Osteocyte (in vitro differentiated cells): ENCODE results near the gene STRA6. TPM values are rescaled to one million over a fixed set of nuclear protein-coding genes. Genes with fewer than 3 reads are reported as not detected.

Experiments used
- DNase-seq: peaks from one replicate; pipeline ENCODE4 v3.0.0; 2021; ENCODE audit warnings: mixed read lengths; ENCODE audit not compliant: unreplicated experiment; ENCODE audit errors: extremely low spot score
- H3K27ac Mint-ChIP-seq: one replicate; pipeline ENCODE4 v1.8.0; 2021; ENCODE audit warnings: mild to moderate bottlenecking, mixed read lengths; ENCODE audit not compliant: unreplicated experiment
- H3K27me3 Mint-ChIP-seq: one replicate; pipeline ENCODE4 v1.8.0; 2021; ENCODE audit warnings: mixed read lengths; ENCODE audit not compliant: unreplicated experiment
- H3K36me3 Mint-ChIP-seq: one replicate; pipeline ENCODE4 v1.8.0; 2021; ENCODE audit warnings: mixed read lengths; ENCODE audit not compliant: unreplicated experiment
- H3K4me1 Mint-ChIP-seq: one replicate; pipeline ENCODE4 v1.8.0; 2021; ENCODE audit warnings: mixed read lengths; ENCODE audit not compliant: unreplicated experiment
- H3K4me3 Mint-ChIP-seq: one replicate; pipeline ENCODE4 v1.8.0; 2021; ENCODE audit warnings: mild to moderate bottlenecking, moderate library complexity, mixed read lengths; ENCODE audit not compliant: unreplicated experiment
- H3K9me3 Mint-ChIP-seq: one replicate; pipeline ENCODE4 v1.8.0; 2021; ENCODE audit warnings: mixed read lengths; ENCODE audit not compliant: unreplicated experiment
- CTCF ChIP-seq: fragments of 200-600 bp; sonication (generic); IDR thresholded peaks from 2 replicates; pipeline ENCODE4 v1.5.0; 2021; ENCODE audit warnings: antibody characterized with exemption, mild to moderate bottlenecking, moderate library complexity
- total RNA-seq: library from RNA; stranded (reverse); gene quantifications from 2 replicates; pipeline ENCODE4 v1.2.1, GENCODE V29; 2021

STRA6 gene
- total RNA-seq, 1 donor from 2014 or later, result 25.8 TPM

- peak within 1 kb of the TSS; percentile 73 for H3K4me3 Mint-ChIP-seq
- H3K36me3 Mint-ChIP-seq, result peaks cover 7% of the 10 kb centered on the region
- peak within 1 kb of the TSS; percentile 57 for H3K27ac Mint-ChIP-seq
- H3K9me3 Mint-ChIP-seq, result no peaks in the 10 kb centered on the region
- H3K4me1 Mint-ChIP-seq, result peaks cover 38% of the 10 kb centered on the region
- peaks cover 32% of the 10 kb centered on the region for H3K27me3 Mint-ChIP-seq
- no peak for DNase-seq
- no peak for TF ChIP-seq CTCF
Measured at GRCh38 chr15:74130155-74130848, 72.3 kb downstream of the STRA6 start, which contains the start of gene ISLR2. ISLR2 (plus strand) TSS chr15:74130586; CDS start chr15:74132755, 2,169 bp downstream.

- peaks cover 35% of the 10 kb centered on the region for H3K27me3 Mint-ChIP-seq
- no peak for DNase-seq
Measured at GRCh38 chr15:74129586-74130154, 72.9 kb downstream of the STRA6 start.

More at GRCh38 chr15:74129586-74130154, 72.9 kb downstream of the STRA6 start:
- H3K27ac Mint-ChIP-seq, result peak overlapping the region; percentile 57
- H3K4me3 Mint-ChIP-seq, result peak overlapping the region; percentile 73
- no peaks in the 10 kb centered on the region for H3K9me3 Mint-ChIP-seq
- TF ChIP-seq CTCF, result no peak
- H3K4me1 Mint-ChIP-seq, result peaks cover 34% of the 10 kb centered on the region
- H3K36me3 Mint-ChIP-seq, result peaks cover 7% of the 10 kb centered on the region

Other genes with a start within 250 kb of the STRA6 start
- gene STOML1, start 210.5 kb downstream of the STRA6 start, total RNA-seq, result 17.1 and 18.3 TPM in 2 replicates
- 60.6 and 63.1 TPM in 2 replicates for gene PML, start 208.1 kb downstream of the STRA6 start, total RNA-seq
- gene GOLGA6A, start 120.2 kb downstream of the STRA6 start, total RNA-seq, result 0.21 TPM in 1 of 2 replicates, not detected in the other
- gene ISLR2, start 72.2 kb downstream of the STRA6 start, total RNA-seq, result 6.1 TPM in 2 replicates
- gene ISLR, start 29.1 kb downstream of the STRA6 start, total RNA-seq, result 108 and 110 TPM in 2 replicates
- not detected in 2 replicates for gene CCDC33, start 33.5 kb upstream of the STRA6 start, total RNA-seq
- not detected in 2 replicates for gene CYP11A1, start 164.9 kb upstream of the STRA6 start, total RNA-seq
- gene SEMA7A, start 231.2 kb upstream of the STRA6 start, total RNA-seq, result 0.37 and 0.51 TPM in 2 replicates